ENCODE measurements around the gene SEMA6B. TPM values are rescaled to one million over a fixed set of nuclear protein-coding genes. Genes with fewer than 3 reads are reported as not detected.

Gene SEMA6B
- total and polyA plus RNA-seq, 10 of the 15 experiments (the other 5 are each of a cell fraction or from before 2014, with no cell fraction given): 0.13 TPM; not detected in 9

DNA sequence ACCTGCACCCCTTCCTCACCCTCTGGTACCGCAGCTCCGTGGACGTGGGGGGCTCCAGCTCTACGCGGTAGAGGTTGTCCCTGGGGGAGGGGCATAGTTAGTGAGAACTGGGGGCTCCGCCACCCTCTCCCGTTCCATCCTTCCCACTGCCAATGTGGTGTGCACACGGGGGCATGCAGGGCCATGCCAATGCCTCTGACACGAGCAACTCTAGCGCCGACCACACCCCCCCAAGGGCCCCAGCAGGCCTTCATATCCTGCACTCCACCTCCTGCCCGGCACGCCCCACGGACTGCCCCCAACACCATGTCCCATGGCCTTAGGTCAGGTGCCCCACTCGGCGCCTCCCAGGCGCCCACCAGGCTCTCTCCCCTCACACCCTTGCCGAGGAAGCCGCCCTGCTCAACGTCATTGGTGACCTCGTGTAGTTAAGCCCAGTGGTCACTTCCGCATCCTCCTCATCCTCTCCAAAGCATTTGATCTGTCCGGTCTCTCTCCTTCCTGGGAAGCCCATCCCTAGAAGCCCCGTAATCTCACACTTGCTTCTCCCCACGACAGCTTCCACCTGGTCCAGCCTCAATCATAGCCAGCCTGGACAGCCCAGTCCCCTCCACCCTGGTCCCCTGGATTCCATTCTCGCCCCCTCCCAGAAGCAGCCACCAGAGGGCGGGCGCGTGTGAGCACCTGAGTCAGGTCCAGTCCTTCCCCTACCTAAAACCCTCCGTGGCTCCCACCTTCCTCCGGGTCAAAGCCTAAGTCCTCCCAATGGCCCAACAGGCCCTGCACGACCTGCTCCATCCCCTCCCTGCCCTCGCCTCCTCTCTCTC, 2.1 kb downstream of the SEMA6B start:
- H4K20me1 ChIP-seq (ENCODE audit: control insufficient read depth, insufficient read depth): no peaks in the 10 kb centered on the region
- H3K27me3 ChIP-seq (replicated peaks in 1 of 2; ENCODE audit: control insufficient read depth in 2 of 2, insufficient read depth in 2 of 2, low read length in 1 of 2): no peaks in the 10 kb centered on the region
- H3K9ac ChIP-seq (ENCODE audit: control insufficient read depth, insufficient read depth, low read length): no peak overlapping the region
- no peak overlapping the region for H3K4me3 ChIP-seq
- 75% methylated on average over 29 of the region's 33 CpGs for WGBS (ENCODE audit: insufficient coverage, insufficient replicate concordance, low lambda C conversion rate, missing lambda C conversion rate)
- intact Hi-C loops (cut with micrococcal nuclease; ENCODE audit: unreplicated experiment): no loop called here
- no peak overlapping the region for H3K27ac ChIP-seq (ENCODE audit: control insufficient read depth, insufficient read depth)
- no peaks in the 10 kb centered on the region for H3K36me3 ChIP-seq (ENCODE audit: control insufficient read depth in 2 of 2, insufficient read depth in 2 of 2, low read length in 1 of 2)
- no TSS peak for BruUV-seq (replicated peaks)
- DNase-seq (ENCODE audit: low read depth, low spot score) (no peak), FAIRE-seq (no peak), ATAC-seq (peak; percentile 62)
- H2AFZ ChIP-seq (ENCODE audit: control insufficient read depth, low read depth, low read length): no peak overlapping the region
- CTCF ChIA-PET: interaction anchor here (1.4 to 2.0 kb wide), 4 partner anchors 10 to 86 kb away, joined by 3 to 10 read pairs (median 4); partner anchors contain the start of gene HDGFL2
- no peaks in the 10 kb centered on the region for H3K4me1 ChIP-seq (ENCODE audit: control insufficient read depth, insufficient read depth, low read length)
- H3K4me2 ChIP-seq (ENCODE audit: control insufficient read depth, insufficient read depth): no peak overlapping the region
- no peaks in the 10 kb centered on the region for H3K79me2 ChIP-seq (ENCODE audit: control insufficient read depth, insufficient read depth, low read length)
- POLR2A ChIA-PET: no interaction called here
- H3K9me3 ChIP-seq (replicated peaks; ENCODE audit: control insufficient read depth, insufficient read depth, low read length): no peaks in the 10 kb centered on the region
- RAD21 ChIA-PET (ENCODE audit: unreplicated experiment): no interaction called here
- in situ Hi-C loops (cut with MboI): no loop called here
- TF ChIP-seq, protein P1, sequence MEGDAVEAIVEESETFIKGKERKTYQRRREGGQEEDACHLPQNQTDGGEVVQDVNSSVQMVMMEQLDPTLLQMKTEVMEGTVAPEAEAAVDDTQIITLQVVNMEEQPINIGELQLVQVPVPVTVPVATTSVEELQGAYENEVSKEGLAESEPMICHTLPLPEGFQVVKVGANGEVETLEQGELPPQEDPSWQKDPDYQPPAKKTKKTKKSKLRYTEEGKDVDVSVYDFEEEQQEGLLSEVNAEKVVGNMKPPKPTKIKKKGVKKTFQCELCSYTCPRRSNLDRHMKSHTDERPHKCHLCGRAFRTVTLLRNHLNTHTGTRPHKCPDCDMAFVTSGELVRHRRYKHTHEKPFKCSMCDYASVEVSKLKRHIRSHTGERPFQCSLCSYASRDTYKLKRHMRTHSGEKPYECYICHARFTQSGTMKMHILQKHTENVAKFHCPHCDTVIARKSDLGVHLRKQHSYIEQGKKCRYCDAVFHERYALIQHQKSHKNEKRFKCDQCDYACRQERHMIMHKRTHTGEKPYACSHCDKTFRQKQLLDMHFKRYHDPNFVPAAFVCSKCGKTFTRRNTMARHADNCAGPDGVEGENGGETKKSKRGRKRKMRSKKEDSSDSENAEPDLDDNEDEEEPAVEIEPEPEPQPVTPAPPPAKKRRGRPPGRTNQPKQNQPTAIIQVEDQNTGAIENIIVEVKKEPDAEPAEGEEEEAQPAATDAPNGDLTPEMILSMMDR (IDR thresholded peaks at IDR 0.05 in 2 of 3, conservative IDR thresholded peaks at IDR 0.05 in 1 of 3; ENCODE audit: control insufficient read depth in 2 of 3, extremely low read depth in 1 of 3, insufficient read depth in 1 of 3, low read depth in 3 of 3, low read length in 3 of 3): peak; percentile 11 to 35 (median 32); a peak in 4 of 6 replicates
- TF ChIP-seq MEF2A (IDR thresholded peaks at IDR 0.05; ENCODE audit: insufficient read depth, low read depth, low read length): no peak
- SMC1A ChIA-PET (ENCODE audit: uncharacterized antibody, unreplicated experiment): no interaction called here

DNA sequence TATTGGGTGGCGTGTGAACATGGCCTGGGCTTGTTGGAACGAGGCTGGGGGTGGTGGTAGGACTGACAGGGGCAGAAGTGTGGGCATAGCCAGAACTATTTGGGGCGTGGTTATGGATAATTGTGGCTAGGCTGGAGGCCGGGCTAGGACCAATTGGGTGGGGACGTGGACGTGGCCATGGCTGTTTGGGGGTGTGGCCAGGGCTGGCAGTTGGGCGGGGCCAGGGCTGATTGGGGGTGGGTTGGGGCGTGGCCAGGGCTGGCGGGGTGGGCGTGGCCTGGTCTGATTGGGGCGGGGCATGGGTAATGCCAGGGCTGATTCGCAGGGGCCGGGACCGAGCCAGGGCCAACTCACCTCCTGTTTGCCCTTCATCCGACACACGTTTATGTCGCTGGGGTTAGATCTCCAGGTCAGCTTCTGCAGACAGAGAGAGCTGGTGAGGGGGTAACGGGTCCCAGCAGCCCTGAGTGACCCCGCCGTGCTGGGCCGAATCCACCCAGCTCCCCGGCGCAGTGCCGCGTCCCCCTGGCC, 2.8 kb downstream of the SEMA6B start:
- H3K9me3 ChIP-seq (replicated peaks; ENCODE audit: control insufficient read depth, insufficient read depth, low read length): no peaks in the 10 kb centered on the region
- intact Hi-C loops (cut with micrococcal nuclease; ENCODE audit: unreplicated experiment): no loop called here
- CTCF ChIA-PET: interaction anchor here (0.6 to 2.0 kb wide), 5 partner anchors 9 to 85 kb away, joined by 3 to 10 read pairs (median 4); partner anchors contain the start of gene HDGFL2
- RAD21 ChIA-PET (ENCODE audit: unreplicated experiment): no interaction called here
- no peak for FAIRE-seq
- no peak overlapping the region for H3K4me2 ChIP-seq (ENCODE audit: control insufficient read depth, insufficient read depth)
- no peak overlapping the region for H3K9ac ChIP-seq (ENCODE audit: control insufficient read depth, insufficient read depth, low read length)
- H3K36me3 ChIP-seq (ENCODE audit: control insufficient read depth in 2 of 2, insufficient read depth in 2 of 2, low read length in 1 of 2): no peaks in the 10 kb centered on the region
- ATAC-seq: peak; percentile 63
- no peaks in the 10 kb centered on the region for H4K20me1 ChIP-seq (ENCODE audit: control insufficient read depth, insufficient read depth)
- H3K4me1 ChIP-seq (ENCODE audit: control insufficient read depth, insufficient read depth, low read length): no peaks in the 10 kb centered on the region
- no peak overlapping the region for H3K4me3 ChIP-seq
- POLR2A ChIA-PET: no interaction called here
- 67% methylated on average over 17 of the region's 25 CpGs for WGBS (ENCODE audit: insufficient coverage, insufficient replicate concordance, low lambda C conversion rate, missing lambda C conversion rate)
- no peak overlapping the region for H3K27ac ChIP-seq (ENCODE audit: control insufficient read depth, insufficient read depth)
- BruUV-seq (replicated peaks): no TSS peak
- H2AFZ ChIP-seq (ENCODE audit: control insufficient read depth, low read depth, low read length): no peak overlapping the region
- SMC1A ChIA-PET (ENCODE audit: uncharacterized antibody, unreplicated experiment): no interaction called here
- no peaks in the 10 kb centered on the region for H3K27me3 ChIP-seq (replicated peaks in 1 of 2; ENCODE audit: control insufficient read depth in 2 of 2, insufficient read depth in 2 of 2, low read length in 1 of 2)
- DNase-seq (ENCODE audit: low read depth, low spot score): no peak
- in situ Hi-C loops (cut with MboI): no loop called here
- no peaks in the 10 kb centered on the region for H3K79me2 ChIP-seq (ENCODE audit: control insufficient read depth, insufficient read depth, low read length)
- TF ChIP-seq TARDBP (IDR thresholded peaks at IDR 0.05; ENCODE audit: borderline replicate concordance) (no peak), CBX3 (IDR thresholded peaks at IDR 0.05; ENCODE audit: borderline replicate concordance, low read depth) (no peak), YBX1 (IDR thresholded peaks at IDR 0.05) (no peak)
- TF ChIP-seq, protein P2, sequence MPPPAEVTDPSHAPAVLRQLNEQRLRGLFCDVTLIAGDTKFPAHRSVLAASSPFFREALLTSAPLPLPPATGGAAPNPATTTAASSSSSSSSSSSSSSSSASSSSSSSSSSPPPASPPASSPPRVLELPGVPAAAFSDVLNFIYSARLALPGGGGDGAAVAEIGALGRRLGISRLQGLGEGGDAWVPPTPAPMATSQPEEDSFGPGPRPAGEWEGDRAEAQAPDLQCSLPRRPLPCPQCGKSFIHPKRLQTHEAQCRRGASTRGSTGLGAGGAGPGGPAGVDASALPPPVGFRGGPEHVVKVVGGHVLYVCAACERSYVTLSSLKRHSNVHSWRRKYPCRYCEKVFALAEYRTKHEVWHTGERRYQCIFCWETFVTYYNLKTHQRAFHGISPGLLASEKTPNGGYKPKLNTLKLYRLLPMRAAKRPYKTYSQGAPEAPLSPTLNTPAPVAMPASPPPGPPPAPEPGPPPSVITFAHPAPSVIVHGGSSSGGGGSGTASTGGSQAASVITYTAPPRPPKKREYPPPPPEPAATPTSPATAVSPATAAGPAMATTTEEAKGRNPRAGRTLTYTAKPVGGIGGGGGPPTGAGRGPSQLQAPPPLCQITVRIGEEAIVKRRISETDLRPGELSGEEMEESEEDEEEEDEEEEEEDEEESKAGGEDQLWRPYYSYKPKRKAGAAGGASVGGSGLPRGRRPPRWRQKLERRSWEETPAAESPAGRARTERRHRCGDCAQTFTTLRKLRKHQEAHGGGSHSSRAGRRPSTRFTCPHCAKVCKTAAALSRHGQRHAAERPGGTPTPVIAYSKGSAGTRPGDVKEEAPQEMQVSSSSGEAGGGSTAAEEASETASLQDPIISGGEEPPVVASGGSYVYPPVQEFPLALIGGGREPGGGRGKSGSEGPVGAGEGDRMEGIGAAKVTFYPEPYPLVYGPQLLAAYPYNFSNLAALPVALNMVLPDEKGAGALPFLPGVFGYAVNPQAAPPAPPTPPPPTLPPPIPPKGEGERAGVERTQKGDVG (CRISPR knock-in tag; IDR thresholded peaks at IDR 0.05): no peak
- TF ChIP-seq, protein P3, sequence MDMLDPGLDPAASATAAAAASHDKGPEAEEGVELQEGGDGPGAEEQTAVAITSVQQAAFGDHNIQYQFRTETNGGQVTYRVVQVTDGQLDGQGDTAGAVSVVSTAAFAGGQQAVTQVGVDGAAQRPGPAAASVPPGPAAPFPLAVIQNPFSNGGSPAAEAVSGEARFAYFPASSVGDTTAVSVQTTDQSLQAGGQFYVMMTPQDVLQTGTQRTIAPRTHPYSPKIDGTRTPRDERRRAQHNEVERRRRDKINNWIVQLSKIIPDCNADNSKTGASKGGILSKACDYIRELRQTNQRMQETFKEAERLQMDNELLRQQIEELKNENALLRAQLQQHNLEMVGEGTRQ (IDR thresholded peaks at IDR 0.05; ENCODE audit: borderline replicate concordance, low read depth, low read length): no peak

Measured in GM12878 (cell line).